ENCODE results near the gene DIS3.

DNA sequence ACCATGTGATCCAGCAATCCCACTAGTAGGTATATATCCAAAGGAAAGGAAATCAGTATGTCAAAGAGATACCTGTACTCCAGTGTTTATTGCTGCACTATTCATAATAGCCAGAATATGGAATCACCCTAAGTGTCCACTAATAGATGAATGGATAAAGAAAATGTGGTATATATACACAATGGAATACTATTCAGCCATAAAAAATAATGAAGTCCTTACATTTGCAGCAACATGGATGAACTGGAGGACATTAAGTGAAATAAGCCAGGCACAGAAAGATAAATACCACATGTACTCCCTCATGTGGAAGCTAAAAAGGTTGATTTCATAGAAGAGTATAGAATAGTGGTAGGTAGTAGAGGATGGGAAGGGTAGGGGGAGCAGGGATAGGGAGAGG is 30.5 kb downstream of the DIS3 start:
- no peak for TF ChIP-seq POLR2A (IDR thresholded peaks at IDR 0.05)
- TF ChIP-seq CTCF (IDR thresholded peaks at IDR 0.05), result no peak
- no peak for TF ChIP-seq EP300 (IDR thresholded peaks at IDR 0.05)
